ENCODE results near the gene RAD9B. TPM values are rescaled to one million over a fixed set of nuclear protein-coding genes. Genes with fewer than 3 reads are reported as not detected.

The RAD9B gene
- 0.18 and 0.56 TPM in 2 replicates for total RNA-seq (2012; rRNA removed)
- 0.09 TPM in 2 replicates for polyA plus RNA-seq (2012; rRNA removed)
- polyA plus RNA-seq (2012; cell fraction: cytosol; rRNA removed) = 0.03 and 0.05 TPM in 2 replicates
- 0.14 and 0.18 TPM in 2 replicates for polyA plus RNA-seq (2012; cell fraction: nucleus; rRNA removed; ENCODE audit: low replicate concordance)
- Bru-seq, nascent RNA = percentile 27 among the genes with signal in this experiment
- BruChase-seq, experiment 1, labeled RNA remaining after a 6-hour chase = percentile 34 among the genes with signal in this experiment
- percentile 20 among the genes with signal in this experiment for BruChase-seq, experiment 2, labeled RNA remaining after a 2-hour chase
- long read RNA-seq = 0 reads

- Histone ChIP-seq H3K18ac (ENCODE audit: low read depth, low read length) (peak within 1 kb of the TSS; percentile 18; the same call in 1 of the 2 replicates), H2BK120ac (ENCODE audit: low read depth, low read length) (peak within 1 kb of the TSS; percentile 70; the same call in 1 of the 2 replicates), H3K27ac (ENCODE audit: insufficient read depth, low read length) (peak within 1 kb of the TSS; percentile 71), H3K4me1 (ENCODE audit: control insufficient read depth, insufficient read depth, low read length) (no peaks in the 10 kb centered on the region), H2BK5ac (ENCODE audit: low read depth, low read length, poor library complexity, severe bottlenecking) (peak within 1 kb of the TSS; percentile 43), H3K4me3 (ENCODE audit: insufficient read depth, low read depth, low read length) (peak within 1 kb of the TSS; percentile 77), H3K23ac (ENCODE audit: low read depth, low read length) (peak within 1 kb of the TSS; percentile 18), H3K9ac (ENCODE audit: low read depth, low read length) (peak within 1 kb of the TSS; percentile 73), H2AK9ac (replicated peaks; ENCODE audit: low read depth, low read length, poor library complexity) (peak within 1 kb of the TSS; percentile 91), H3K14ac (replicated peaks; ENCODE audit: low read depth, low read length) (peak within 1 kb of the TSS; percentile 71), H4K5ac (ENCODE audit: low read depth, low read length) (peak within 1 kb of the TSS; percentile 91), H2BK20ac (ENCODE audit: low read depth, low read length) (peak within 1 kb of the TSS; percentile 30; the same call in 1 of the 2 replicates), H2AK5ac (ENCODE audit: low read depth, low read length) (peak within 1 kb of the TSS; percentile 73), H3K9me3 (ENCODE audit: control insufficient read depth, insufficient read depth, low read length) (no peaks in the 10 kb centered on the region), H2AFZ (replicated peaks; ENCODE audit: low read length, poor library complexity) (peak within 1 kb of the TSS; percentile 93), H4K91ac (ENCODE audit: insufficient read depth, low read depth, low read length) (peak within 1 kb of the TSS; percentile 65), H4K8ac (ENCODE audit: low read depth in 2 of 2, low read length in 2 of 2) (peak within 1 kb of the TSS; percentile 95), H3K56ac (ENCODE audit: extremely low read depth, insufficient read depth, low read length) (peak within 1 kb of the TSS; percentile 56; the same call in 1 of the 2 replicates), H3K27me3 (ENCODE audit: control insufficient read depth, insufficient read depth, low read length) (no peaks in the 10 kb centered on the region), H3K4ac (ENCODE audit: low read depth, low read length) (peak within 1 kb of the TSS; percentile 88), H4K20me1 (ENCODE audit: insufficient read depth, low read length) (peaks cover 2% of the 10 kb centered on the region), H3K36me3 (ENCODE audit: control insufficient read depth, insufficient read depth, low read length) (no peaks in the 10 kb centered on the region), H3K79me1 (ENCODE audit: low read depth in 1 of 2, low read length in 2 of 2) (peaks cover 7 to 20% of the 10 kb centered on the region in 2 experiments; a peak in 2 of 4 replicates), H3K9me1 (ENCODE audit: insufficient read depth, low read length) (peaks cover 3% of the 10 kb centered on the region), H3K4me2 (ENCODE audit: low read depth, low read length) (peak within 1 kb of the TSS; percentile 82), H2BK15ac (ENCODE audit: low read depth, low read length) (peak within 1 kb of the TSS; percentile 30; the same call in 2 of the 3 replicates)
- DNase-seq (peak; percentile 98), ATAC-seq (ENCODE audit: low read depth) (peak; percentile 99)
- dilution Hi-C loops (cut with HindIII; ENCODE audit: low sequenced_read_pairs, unreplicated experiment) = no loop called here
- CTCF ChIA-PET = interaction anchor here (0.6 to 0.7 kb wide), 2 partner anchors 32 to 41 kb away, joined by 3 to 4 read pairs; no protein-coding TSS in a partner anchor
- in situ Hi-C loops (cut with MboI; ENCODE audit: low sequenced_read_pairs) = no loop called here
- POLR2A ChIA-PET (ENCODE audit: unreplicated experiment) = interaction anchor here (0.6 kb wide), 1 partner anchor 21 kb away, joined by 3 read pairs; no protein-coding TSS in a partner anchor
- intact Hi-C loops (cut with micrococcal nuclease) = loop anchor here (5.0 kb wide), 1 partner anchor 385 kb away; no protein-coding TSS in a partner anchor
- no TSS peak for BruUV-seq (replicated peaks)
- 8% methylated on average over 28 of the region's 61 CpGs; no CpG with 5 or more reads in 1 of the 2 experiments for WGBS, 2 experiments (ENCODE audit: extremely low coverage in 2 of 2, insufficient read length in 1 of 2)
- TF ChIP-seq POLR2A (IDR thresholded peaks at IDR 0.05; ENCODE audit: low read depth, low read length) = peak; percentile 87
- no peak for TF ChIP-seq RCOR1 (IDR thresholded peaks at IDR 0.05; ENCODE audit: insufficient replicate concordance, low read length)
- peak; percentile 82 for TF ChIP-seq MXI1 (IDR thresholded peaks at IDR 0.05; ENCODE audit: borderline replicate concordance, low read depth, low read length)
- no peak for TF ChIP-seq ELK1 (IDR thresholded peaks at IDR 0.05; ENCODE audit: borderline replicate concordance, low read depth, low read length)
- peak; percentile 75; the same call in 1 of the 2 replicates for TF ChIP-seq MAZ (IDR thresholded peaks at IDR 0.05; ENCODE audit: borderline replicate concordance, low read depth, low read length)
- TF ChIP-seq BHLHE40 (IDR thresholded peaks at IDR 0.05; ENCODE audit: low read depth, low read length) = peak; percentile 20; the same call in 1 of the 2 replicates
- TF ChIP-seq FOS (IDR thresholded peaks at IDR 0.05; ENCODE audit: low read depth, low read length) = 0 out of 2 replicates have a peak, but pooled peaks have one; percentile 17
- peak; percentile 27; the same call in 1 of the 2 replicates for TF ChIP-seq USF2 (IDR thresholded peaks at IDR 0.05; ENCODE audit: low read depth, low read length)
- TF ChIP-seq CEBPB (IDR thresholded peaks at IDR 0.05; ENCODE audit: low read depth, low read length) = peak; percentile 65
- no peak; the same call in 1 of the 2 replicates for TF ChIP-seq SMC3 (IDR thresholded peaks at IDR 0.05; ENCODE audit: low read depth, low read length)
- 0 out of 2 replicates have a peak, but pooled peaks have one; percentile 57 for TF ChIP-seq CHD1 (IDR thresholded peaks at IDR 0.05; ENCODE audit: low read depth, low read length)
Measured at GRCh38 chr12:110501752-110502738, at the start of gene RAD9B, which contains the start of gene VPS29. Gene RAD9B (plus strand): TSS chr12:110502331. CDS start chr12:110502338, 7 bp downstream. Gene VPS29 (minus strand): TSS chr12:110502111. CDS start chr12:110502051, 60 bp downstream.

Data from IMR-90 (cell line).